Astrocyte of the cerebellum (primary cell): ENCODE results near the gene CREB3L4.

Experiments
- DNase-seq: peaks from one replicate; pipeline ENCODE4 v3.0.0-alpha.2; 2011; ENCODE audit warnings: low read depth
- H3K4me3 ChIP-seq: 2 replicates; pipeline ENCODE4 v1.5.1; 2011; ENCODE audit warnings: mild to moderate bottlenecking, low read depth, low read length, moderate library complexity
- CTCF ChIP-seq: IDR thresholded peaks from 2 replicates; pipeline ENCODE4 v1.5.1; 2012; ENCODE audit warnings: low read length, low read depth, moderate library complexity, mild to moderate bottlenecking; ENCODE audit errors: missing control alignments
- in situ Hi-C: cut with HindIII; loops from 2 replicates; pipeline ENCODE4 v1.10.0; 2017; ENCODE audit warnings: low sequenced_read_pairs

Gene CREB3L4

GRCh38 chr1:153959454-153959853 lies 8.2 kb upstream of the CREB3L4 start:
- no peak for DNase-seq
- no peak overlapping the region for H3K4me3 ChIP-seq
- TF ChIP-seq CTCF = no peak
- in situ Hi-C loops = no loop called here

GRCh38 chr1:153960206-153960605 lies 7.5 kb upstream of the CREB3L4 start:
- H3K4me3 ChIP-seq = no peak overlapping the region
- no peak for TF ChIP-seq CTCF
- no peak for DNase-seq
- in situ Hi-C loops = loop anchor here (5.0 kb wide), 1 partner anchor 143 kb away; no protein-coding TSS in a partner anchor

GRCh38 chr1:153961421-153961820 lies 6.3 kb upstream of the CREB3L4 start:
- in situ Hi-C loops = loop anchor here (5.0 kb wide), 1 partner anchor 144 kb away; no protein-coding TSS in a partner anchor
- TF ChIP-seq CTCF = no peak
- peak overlapping the region; percentile 89 for H3K4me3 ChIP-seq
- no peak for DNase-seq

GRCh38 chr1:153962088-153963029 lies 5.3 kb upstream of the CREB3L4 start:
- H3K4me3 ChIP-seq = peak overlapping the region; percentile 89
- TF ChIP-seq CTCF = peak; percentile 4
- in situ Hi-C loops = loop anchor here (5.0 kb wide), 1 partner anchor 145 kb away; no protein-coding TSS in a partner anchor
- no peak for DNase-seq

- peak; percentile 91 for DNase-seq
- in situ Hi-C loops = loop anchor here (5.0 kb wide), 1 partner anchor 146 kb away; no protein-coding TSS in a partner anchor
- H3K4me3 ChIP-seq = peak within 1 kb of the TSS; percentile 89
- no peak for TF ChIP-seq CTCF
Observed at GRCh38 chr1:153963030-153963849, 4.5 kb upstream of the CREB3L4 start, which contains the start of gene SLC39A1. TSS of gene SLC39A1 (minus strand) at chr1:153963537. CDS start at chr1:153962715, 822 bp downstream.

GRCh38 chr1:153963850-153964331 lies 3.8 kb upstream of the CREB3L4 start:
- TF ChIP-seq CTCF = no peak
- in situ Hi-C loops = loop anchor here (5.0 kb wide), 1 partner anchor 147 kb away; no protein-coding TSS in a partner anchor
- H3K4me3 ChIP-seq = peak overlapping the region; percentile 89
- no peak for DNase-seq
